WTC11 (cell line): ENCODE results near the gene HMGB4.

Experiments
- ETV6 ChIP-seq: sonication (generic); formaldehyde crosslinking; IDR thresholded peaks from 2 replicates; pipeline ENCODE4 v1.8.1; 2022; ENCODE audit warnings: mild to moderate bottlenecking, missing genetic modification reagents
- KAT7 ChIP-seq: sonication (generic); formaldehyde crosslinking; IDR thresholded peaks from 2 replicates; pipeline ENCODE4 v1.8.1; 2023; ENCODE audit warnings: missing genetic modification reagents, mild to moderate bottlenecking, borderline replicate concordance
- NFYB ChIP-seq: sonication (generic); formaldehyde crosslinking; conservative IDR thresholded peaks from 2 replicates; pipeline ENCODE4 v1.8.0; 2022; ENCODE audit warnings: low read depth, missing genetic modification reagents
- NR1H2 ChIP-seq: sonication (generic); formaldehyde crosslinking; IDR thresholded peaks from 2 replicates; pipeline ENCODE4 v1.9.0; 2021; ENCODE audit warnings: mild to moderate bottlenecking, moderate library complexity, missing genetic modification reagents
- SMAD3 ChIP-seq: sonication (generic); formaldehyde crosslinking; IDR thresholded peaks from 2 replicates; pipeline ENCODE4 v1.8.0; 2022; ENCODE audit warnings: missing genetic modification reagents, mild to moderate bottlenecking, borderline replicate concordance
- TEAD4 ChIP-seq: sonication (generic); formaldehyde crosslinking; IDR thresholded peaks from 2 replicates; pipeline ENCODE4 v1.8.0; 2022; ENCODE audit warnings: mild to moderate bottlenecking, missing genetic modification reagents
- TF ChIP-seq, protein P1 (sequence below): sonication (generic); formaldehyde crosslinking; IDR thresholded peaks from 2 replicates; pipeline ENCODE4 v1.8.1; 2022; ENCODE audit warnings: low read depth, mild to moderate bottlenecking, moderate library complexity, missing genetic modification reagents, borderline replicate concordance
- TF ChIP-seq, protein P2 (sequence below): fragments of 200-600 bp; IDR thresholded peaks from 2 replicates; pipeline ENCODE4 v1.8.0; 2022; ENCODE audit warnings: antibody characterized with exemption
- TF ChIP-seq, protein P3 (sequence below): sonication (generic); formaldehyde crosslinking; IDR thresholded peaks from 2 replicates; pipeline ENCODE4 v1.8.0; 2022; ENCODE audit warnings: mild to moderate bottlenecking, missing genetic modification reagents

DNA sequence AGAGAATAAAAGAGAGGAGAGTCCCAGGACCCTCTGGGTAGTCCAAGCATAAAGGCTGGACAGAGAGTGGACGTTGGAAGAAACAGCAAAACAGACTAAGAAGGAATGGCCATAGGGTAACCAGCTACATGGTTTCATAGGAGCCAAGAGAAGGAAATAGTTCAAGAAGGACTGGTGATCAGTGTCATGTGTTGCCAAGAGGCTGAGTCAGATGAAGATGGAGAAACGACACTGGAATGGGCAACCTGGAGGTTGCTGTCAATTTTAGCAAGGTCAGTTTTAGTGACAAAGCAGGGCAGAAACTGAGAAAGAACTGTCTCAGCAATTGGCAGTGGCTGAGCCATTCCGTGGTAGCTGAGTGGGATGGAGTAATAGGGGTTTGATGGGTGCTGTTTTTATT is 41.4 kb downstream of the HMGB4 start:
- no peak for TF ChIP-seq NR1H2 (CRISPR knock-in tag)
- TF ChIP-seq, protein P1, sequence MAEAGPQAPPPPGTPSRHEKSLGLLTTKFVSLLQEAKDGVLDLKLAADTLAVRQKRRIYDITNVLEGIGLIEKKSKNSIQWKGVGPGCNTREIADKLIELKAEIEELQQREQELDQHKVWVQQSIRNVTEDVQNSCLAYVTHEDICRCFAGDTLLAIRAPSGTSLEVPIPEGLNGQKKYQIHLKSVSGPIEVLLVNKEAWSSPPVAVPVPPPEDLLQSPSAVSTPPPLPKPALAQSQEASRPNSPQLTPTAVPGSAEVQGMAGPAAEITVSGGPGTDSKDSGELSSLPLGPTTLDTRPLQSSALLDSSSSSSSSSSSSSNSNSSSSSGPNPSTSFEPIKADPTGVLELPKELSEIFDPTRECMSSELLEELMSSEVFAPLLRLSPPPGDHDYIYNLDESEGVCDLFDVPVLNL (CRISPR knock-in tag): no peak
- TF ChIP-seq, protein P2, sequence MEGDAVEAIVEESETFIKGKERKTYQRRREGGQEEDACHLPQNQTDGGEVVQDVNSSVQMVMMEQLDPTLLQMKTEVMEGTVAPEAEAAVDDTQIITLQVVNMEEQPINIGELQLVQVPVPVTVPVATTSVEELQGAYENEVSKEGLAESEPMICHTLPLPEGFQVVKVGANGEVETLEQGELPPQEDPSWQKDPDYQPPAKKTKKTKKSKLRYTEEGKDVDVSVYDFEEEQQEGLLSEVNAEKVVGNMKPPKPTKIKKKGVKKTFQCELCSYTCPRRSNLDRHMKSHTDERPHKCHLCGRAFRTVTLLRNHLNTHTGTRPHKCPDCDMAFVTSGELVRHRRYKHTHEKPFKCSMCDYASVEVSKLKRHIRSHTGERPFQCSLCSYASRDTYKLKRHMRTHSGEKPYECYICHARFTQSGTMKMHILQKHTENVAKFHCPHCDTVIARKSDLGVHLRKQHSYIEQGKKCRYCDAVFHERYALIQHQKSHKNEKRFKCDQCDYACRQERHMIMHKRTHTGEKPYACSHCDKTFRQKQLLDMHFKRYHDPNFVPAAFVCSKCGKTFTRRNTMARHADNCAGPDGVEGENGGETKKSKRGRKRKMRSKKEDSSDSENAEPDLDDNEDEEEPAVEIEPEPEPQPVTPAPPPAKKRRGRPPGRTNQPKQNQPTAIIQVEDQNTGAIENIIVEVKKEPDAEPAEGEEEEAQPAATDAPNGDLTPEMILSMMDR: no peak
- no peak for TF ChIP-seq SMAD3
- TF ChIP-seq KAT7 (CRISPR knock-in tag): no peak
- no peak for TF ChIP-seq NFYB (CRISPR knock-in tag)
- TF ChIP-seq TEAD4 (CRISPR knock-in tag): no peak
- no peak for TF ChIP-seq ETV6 (CRISPR knock-in tag)
- TF ChIP-seq, protein P3, sequence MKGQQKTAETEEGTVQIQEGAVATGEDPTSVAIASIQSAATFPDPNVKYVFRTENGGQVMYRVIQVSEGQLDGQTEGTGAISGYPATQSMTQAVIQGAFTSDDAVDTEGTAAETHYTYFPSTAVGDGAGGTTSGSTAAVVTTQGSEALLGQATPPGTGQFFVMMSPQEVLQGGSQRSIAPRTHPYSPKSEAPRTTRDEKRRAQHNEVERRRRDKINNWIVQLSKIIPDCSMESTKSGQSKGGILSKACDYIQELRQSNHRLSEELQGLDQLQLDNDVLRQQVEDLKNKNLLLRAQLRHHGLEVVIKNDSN (CRISPR knock-in tag): no peak
